HepG2 (cell line): ENCODE results near the gene CCNQ. TPM values are rescaled to one million over a fixed set of nuclear protein-coding genes. Genes with fewer than 3 reads are reported as not detected.

Experiments
- ARNT ChIP-seq: fragments of 450-650 bp; IDR thresholded peaks from 2 replicates; pipeline ENCODE4 v1.6.1; 2017
- CTCF ChIP-seq: sonication (generic); formaldehyde crosslinking; IDR thresholded peaks from 2 replicates; pipeline ENCODE4 v1.5.0; 2020; ENCODE audit warnings: mild to moderate bottlenecking, missing genetic modification reagents, moderate library complexity
- FLYWCH1 ChIP-seq: sonication (generic); formaldehyde crosslinking; IDR thresholded peaks from 2 replicates; pipeline ENCODE4 v1.8.1; 2023; ENCODE audit warnings: mild to moderate bottlenecking, missing genetic modification reagents
- GTF3A ChIP-seq: sonication (generic); formaldehyde crosslinking; conservative IDR thresholded peaks from 2 replicates; pipeline ENCODE4 v1.4.0; 2020; ENCODE audit warnings: mild to moderate bottlenecking, missing genetic modification reagents
- HOXA9 ChIP-seq: sonication (generic); formaldehyde crosslinking; IDR thresholded peaks from 2 replicates; pipeline ENCODE4 v1.8.1; 2022; ENCODE audit warnings: missing genetic modification reagents, mild to moderate bottlenecking, moderate library complexity, borderline replicate concordance
- NFAT5 ChIP-seq: sonication (generic); formaldehyde crosslinking; IDR thresholded peaks from 2 replicates; pipeline ENCODE4 v1.4.0; 2020; ENCODE audit warnings: missing genetic modification reagents
- ZBTB7A ChIP-seq: sonication (generic); formaldehyde crosslinking; IDR thresholded peaks from 2 replicates; pipeline ENCODE4 v1.8.0; 2022; ENCODE audit warnings: mild to moderate bottlenecking, missing genetic modification reagents
- ZNF263 ChIP-seq: sonication (generic); formaldehyde crosslinking; IDR thresholded peaks from 2 replicates; pipeline ENCODE4 v1.4.0; 2020; ENCODE audit warnings: missing genetic modification reagents
- ZNF318 ChIP-seq: sonication (generic); formaldehyde crosslinking; IDR thresholded peaks from 2 replicates; pipeline ENCODE4 v1.4.0; 2020; ENCODE audit warnings: mild to moderate bottlenecking, missing genetic modification reagents
- ZNF343 ChIP-seq: sonication (generic); formaldehyde crosslinking; IDR thresholded peaks from 2 replicates; pipeline ENCODE4 v1.4.0; 2020; ENCODE audit warnings: mild to moderate bottlenecking, missing genetic modification reagents
- ZNF546 ChIP-seq: sonication (generic); formaldehyde crosslinking; conservative IDR thresholded peaks from 2 replicates; pipeline ENCODE4 v1.8.1; 2023; ENCODE audit warnings: mild to moderate bottlenecking, missing genetic modification reagents
- ZNF703 ChIP-seq: sonication (generic); formaldehyde crosslinking; IDR thresholded peaks from 2 replicates; pipeline ENCODE4 v1.5.1; 2020; ENCODE audit warnings: missing genetic modification reagents, mild to moderate bottlenecking, moderate library complexity, borderline replicate concordance
- polyA plus RNA-seq, 8 experiments: library from polyadenylated mRNA; depleted of rRNA in 3 of 8; stranded (reverse) in 7 of 8; unstranded in 1 of 8; fragments of >200 nt; fragmentation: Illumina TruSeq in 4 of 8; extraction: Trizol in 4 of 8; gene quantifications; 2 replicates each; pipeline versions ENCODE4 v1.2.1 to v1.2.3, GENCODE V29; 2011 to 2016; ENCODE audit warnings: low read depth in 4 of 8, missing spikeins in 1 of 8, mixed read lengths in 1 of 8; ENCODE audit not compliant: insufficient read depth in 1 of 8
- total RNA-seq, 5 experiments: library from RNA; depleted of rRNA; stranded (reverse); fragments of >200 nt; fragmentation: Illumina TruSeq; extraction: Trizol; gene quantifications; 2 replicates each; pipeline ENCODE4 v1.2.3, GENCODE V29; 2016; ENCODE audit warnings: low read depth in 1 of 5

CCNQ gene
- total and polyA plus RNA-seq, 2 of the 13 experiments (the other 11 are each of a cell fraction or from before 2014, with no cell fraction given): 15.0 to 25.5 TPM

- TF ChIP-seq ZNF343 (CRISPR knock-in tag): 0 out of 2 replicates have a peak, but pooled peaks have one; percentile 15
- no peak; the same call in 1 of the 2 replicates for TF ChIP-seq ZNF318 (CRISPR knock-in tag)
- TF ChIP-seq ZNF263 (CRISPR knock-in tag): peak; percentile 49; the same call in 1 of the 2 replicates
- no peak for TF ChIP-seq HOXA9 (CRISPR knock-in tag)
- no peak for TF ChIP-seq ZBTB7A (CRISPR knock-in tag)
- no peak for TF ChIP-seq NFAT5 (CRISPR knock-in tag)
- no peak for TF ChIP-seq ZNF546 (CRISPR knock-in tag)
- TF ChIP-seq ARNT: no peak
- no peak; the same call in 1 of the 2 replicates for TF ChIP-seq ZNF703
- TF ChIP-seq FLYWCH1 (CRISPR knock-in tag): no peak
- TF ChIP-seq GTF3A: no peak
- TF ChIP-seq CTCF (CRISPR knock-in tag): no peak
These were observed 28.1 kb upstream of the CCNQ start (continued) for GRCh38 chrX:153626863-153627674.
